K562 (cell line): Measurements from ENCODE around the gene OSGIN1. TPM values are rescaled to one million over a fixed set of nuclear protein-coding genes. Genes with fewer than 3 reads are reported as not detected.

Experiments used
- ADNP ChIP-seq: fragments of 200-800 bp; sonication (Bioruptor generic); IDR thresholded peaks from 2 replicates; pipeline ENCODE4 v1.6.1; 2016; ENCODE audit warnings: missing genetic modification characterization, missing compliant biosample characterization
- ARID1B ChIP-seq: fragments of 450-650 bp; IDR thresholded peaks from 2 replicates; pipeline ENCODE4 v1.6.1; 2016; ENCODE audit warnings: antibody characterized with exemption, mild to moderate bottlenecking, inconsistent platforms
- ATF7 ChIP-seq: fragments of 450-650 bp; IDR thresholded peaks from 2 replicates; pipeline ENCODE4 v1.7.1; 2014; ENCODE audit warnings: mild to moderate bottlenecking, moderate library complexity
- C11orf30 ChIP-seq: fragments of 450-650 bp; IDR thresholded peaks from 2 replicates; pipeline ENCODE4 v1.6.1; 2016; ENCODE audit warnings: low read depth, mild to moderate bottlenecking
- CCNT2 ChIP-seq: IDR thresholded peaks from 2 replicates; pipeline ENCODE4 v1.6.1; 2011; ENCODE audit warnings: borderline replicate concordance, low read depth, mild to moderate bottlenecking, moderate library complexity, mixed read lengths, low read length; ENCODE audit not compliant: insufficient read length; ENCODE audit errors: extremely low read depth
- CTBP1 ChIP-seq: fragments of 450-650 bp; IDR thresholded peaks from 2 replicates; pipeline ENCODE4 v1.6.1; 2016; ENCODE audit warnings: borderline replicate concordance
- EGR1 ChIP-seq: fragments of 450-650 bp; conservative IDR thresholded peaks from 2 replicates; pipeline ENCODE4 v1.6.1; 2017; ENCODE audit warnings: mild to moderate bottlenecking
- ELF1 ChIP-seq: fragments of 200-800 bp; sonication (Bioruptor generic); IDR thresholded peaks from 2 replicates; pipeline ENCODE4 v1.6.1; 2016; ENCODE audit warnings: missing genetic modification characterization, missing compliant biosample characterization
- EP300 ChIP-seq: IDR thresholded peaks from 2 replicates; pipeline ENCODE4 v1.6.1; 2012; ENCODE audit warnings: low read length, improper control_type of control experiment
- FOXJ2 ChIP-seq: fragments of 200-800 bp; sonication (Bioruptor generic); IDR thresholded peaks from 2 replicates; pipeline ENCODE4 v1.6.1; 2016; ENCODE audit warnings: missing genetic modification characterization, missing compliant biosample characterization
- KLF10 ChIP-seq: fragments of 250-450 bp; sonication (Bioruptor Pico); IDR thresholded peaks from 2 replicates; pipeline ENCODE4 v1.6.1; 2021; ENCODE audit warnings: matching md5 sums
- MAFF ChIP-seq: IDR thresholded peaks from 2 replicates; pipeline ENCODE4 v1.6.1; 2012; ENCODE audit warnings: low read length, improper control_type of control experiment
- MAFG ChIP-seq: fragments of 450-650 bp; conservative IDR thresholded peaks from 2 replicates; pipeline ENCODE4 v1.6.1; 2016; ENCODE audit warnings: missing genetic modification characterization, missing compliant biosample characterization
- MAFK ChIP-seq: IDR thresholded peaks from 2 replicates; pipeline ENCODE4 v1.6.1; 2011; ENCODE audit warnings: low read length, improper control_type of control experiment
- MLX ChIP-seq, 2 experiments: fragments of 450-650 bp in 1 of 2; sonication (generic) in 1 of 2; formaldehyde crosslinking; conservative IDR thresholded peaks; 2 replicates each; pipeline versions ENCODE4 v1.4.0 to v1.8.1; 2020 to 2022; ENCODE audit warnings: mild to moderate bottlenecking in 1 of 2, missing genetic modification reagents in 1 of 2
- NFIX ChIP-seq: fragments of 250-450 bp; sonication (Bioruptor Pico); IDR thresholded peaks from 2 replicates; pipeline ENCODE4 v1.4.0; 2020; ENCODE audit warnings: low read depth, mild to moderate bottlenecking, moderate library complexity
- TEAD1 ChIP-seq, 2 experiments: fragments of 450-650 bp in 1 of 2; sonication (generic) in 1 of 2; formaldehyde crosslinking; IDR thresholded peaks; 2 replicates each; pipeline versions ENCODE4 v1.4.0 to v1.8.0; 2020 to 2022; ENCODE audit warnings: mild to moderate bottlenecking in 2 of 2, missing genetic modification reagents in 1 of 2
- TFE3 ChIP-seq: fragments of 450-650 bp; formaldehyde crosslinking; IDR thresholded peaks from 2 replicates; pipeline ENCODE4 v1.4.0; 2020; ENCODE audit warnings: mild to moderate bottlenecking, mixed read lengths
- XRCC5 ChIP-seq: fragments of 200-400 bp; formaldehyde crosslinking; IDR thresholded peaks from 2 replicates; pipeline ENCODE4 v1.6.1; 2017; ENCODE audit warnings: low read depth, mild to moderate bottlenecking, low read length
- ZNF140 ChIP-seq: fragments of 250-450 bp; sonication (Bioruptor Pico); IDR thresholded peaks from 2 replicates; pipeline ENCODE4 v1.8.0; 2021; ENCODE audit warnings: moderate library complexity, mild to moderate bottlenecking, inconsistent platforms
- ZNF316 ChIP-seq: fragments of 450-650 bp; IDR thresholded peaks from 2 replicates; pipeline ENCODE4 v1.6.1; 2016
- polyA plus RNA-seq, 8 experiments: library from polyadenylated mRNA; depleted of rRNA in 4 of 8; stranded (reverse) in 5 of 8; unstranded in 3 of 8; fragments of >200 nt; fragmentation: Nextera tagmentation in 2 of 8; fragmentation: Illumina TruSeq in 1 of 8; extraction: Ambion mirVana in 2 of 8; extraction: Trizol in 1 of 8; gene quantifications; 2 replicates each; pipeline versions ENCODE4 v1.2.1 to v1.2.3, GENCODE V29; 2011 to 2014; ENCODE audit warnings: inconsistent platforms in 1 of 8, missing spikeins in 1 of 8
- total RNA-seq, 7 experiments: library from RNA; depleted of rRNA in 6 of 7; stranded (reverse); fragments of >200 nt in 6 of 7; fragmentation: Illumina TruSeq in 2 of 7; extraction: Trizol in 2 of 7; gene quantifications; 2 replicates each; pipeline versions ENCODE4 v1.2.1 to v1.2.3, GENCODE V29; 2011 to 2021; ENCODE audit warnings: low replicate concordance in 1 of 7
- TF ChIP-seq, protein P1 (sequence below): fragments of 200-800 bp; sonication (Bioruptor generic); IDR thresholded peaks from 2 replicates; pipeline ENCODE4 v1.6.1; 2017; ENCODE audit warnings: missing genetic modification characterization, missing compliant biosample characterization
- TF ChIP-seq, protein P2 (sequence below), 2 experiments: IDR thresholded peaks; 2 replicates each; pipeline ENCODE4 v1.6.1; 2011; ENCODE audit warnings: borderline replicate concordance in 1 of 2, control low read depth in 1 of 2, low read depth in 1 of 2, low read length in 1 of 2, mild to moderate bottlenecking in 1 of 2, mixed read lengths in 1 of 2, moderate library complexity in 1 of 2; ENCODE audit not compliant: insufficient read depth in 1 of 2, insufficient read length in 1 of 2, poor library complexity in 1 of 2, severe bottlenecking in 1 of 2; ENCODE audit errors: extremely low read depth in 1 of 2

OSGIN1 gene
- total and polyA plus RNA-seq, 9 of the 15 experiments (the other 6 are each of a cell fraction or from before 2014, with no cell fraction given) = 0.03 to 3.6 (median 1.6) TPM

- TF ChIP-seq CTBP1 (peak; percentile 15; the same call in 1 of the 2 replicates), MLX (CRISPR knock-in tag; conservative IDR thresholded peaks at IDR 0.05) (no peak), XRCC5 (no peak), KLF10 (CRISPR knock-in tag) (no peak), ARID1B (peak; percentile 20; the same call in 1 of the 2 replicates), TFE3 (CRISPR knock-in tag) (peak; percentile 53), ZNF140 (no peak), CCNT2 (peak; percentile 25), FOXJ2 (peak; percentile 56; the same call in 1 of the 2 replicates), ELF1 (tag) (peak; percentile 55; the same call in 1 of the 2 replicates), ATF7 (0 out of 2 replicates have a peak, but pooled peaks have one; percentile 30), EGR1 (no peak), ZNF316 (peak; percentile 88), MAFK (peak; percentile 64), MAFF (peak; percentile 46; the same call in 1 of the 2 replicates), EP300 (no peak), NFIX (CRISPR knock-in tag) (no peak), C11orf30 (peak; percentile 89), TEAD1 (CRISPR knock-in tag; IDR thresholded peaks at IDR 0.05) (0 out of 4 replicates have a peak, but pooled peaks of 1 of the 2 experiments have one; percentile 13), MAFG (peak; percentile 95), ADNP (tag) (peak; percentile 86)
- TF ChIP-seq, protein P1, sequence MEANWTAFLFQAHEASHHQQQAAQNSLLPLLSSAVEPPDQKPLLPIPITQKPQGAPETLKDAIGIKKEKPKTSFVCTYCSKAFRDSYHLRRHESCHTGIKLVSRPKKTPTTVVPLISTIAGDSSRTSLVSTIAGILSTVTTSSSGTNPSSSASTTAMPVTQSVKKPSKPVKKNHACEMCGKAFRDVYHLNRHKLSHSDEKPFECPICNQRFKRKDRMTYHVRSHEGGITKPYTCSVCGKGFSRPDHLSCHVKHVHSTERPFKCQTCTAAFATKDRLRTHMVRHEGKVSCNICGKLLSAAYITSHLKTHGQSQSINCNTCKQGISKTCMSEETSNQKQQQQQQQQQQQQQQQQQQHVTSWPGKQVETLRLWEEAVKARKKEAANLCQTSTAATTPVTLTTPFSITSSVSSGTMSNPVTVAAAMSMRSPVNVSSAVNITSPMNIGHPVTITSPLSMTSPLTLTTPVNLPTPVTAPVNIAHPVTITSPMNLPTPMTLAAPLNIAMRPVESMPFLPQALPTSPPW (CRISPR knock-in tag) = 0 out of 2 replicates have a peak, but pooled peaks have one; percentile 20
- TF ChIP-seq, protein P2, sequence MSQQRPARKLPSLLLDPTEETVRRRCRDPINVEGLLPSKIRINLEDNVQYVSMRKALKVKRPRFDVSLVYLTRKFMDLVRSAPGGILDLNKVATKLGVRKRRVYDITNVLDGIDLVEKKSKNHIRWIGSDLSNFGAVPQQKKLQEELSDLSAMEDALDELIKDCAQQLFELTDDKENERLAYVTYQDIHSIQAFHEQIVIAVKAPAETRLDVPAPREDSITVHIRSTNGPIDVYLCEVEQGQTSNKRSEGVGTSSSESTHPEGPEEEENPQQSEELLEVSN (IDR thresholded peaks at IDR 0.05; ENCODE audit: borderline replicate concordance in 1 of 2, extremely low read depth in 1 of 2, insufficient read depth in 1 of 2, insufficient read length in 1 of 2, low read depth in 1 of 2, low read length in 1 of 2, poor library complexity in 1 of 2, severe bottlenecking in 1 of 2) = no peak
Measured at GRCh38 chr16:83992624-83993023, 39.6 kb downstream of the OSGIN1 start (continued).
